HEK293T (cell line): Measurements from ENCODE around the gene ITGB7.

ENCODE experiments used
- CTCF ChIA-PET: fragments of 350-600 bp; formaldehyde crosslinking; extraction: SDS; loops from one replicate; lab custom pipeline; 2021; ENCODE audit warnings: antibody characterized with exemption, inconsistent platforms; lab: Yijun Ruan, JAX
- POLR2A ChIA-PET: fragments of 350-600 bp; formaldehyde crosslinking; extraction: SDS; loops from one replicate; lab custom pipeline; 2020; ENCODE audit warnings: antibody characterized with exemption, inconsistent platforms; lab: Yijun Ruan, JAX
- DNase-seq: peaks from one replicate; pipeline ENCODE4 v3.0.0; 2012; ENCODE audit warnings: mixed read lengths; ENCODE audit errors: extremely low spot score
- ARNT ChIP-seq: fragments of 450-650 bp; IDR thresholded peaks from 2 replicates; pipeline ENCODE4 v1.6.1; 2017; ENCODE audit warnings: mild to moderate bottlenecking
- BHLHE40 ChIP-seq: fragments of 450-650 bp; IDR thresholded peaks from 2 replicates; pipeline ENCODE4 v1.6.1; 2016; ENCODE audit warnings: mild to moderate bottlenecking, moderate library complexity, borderline replicate concordance
- CTBP1 ChIP-seq: fragments of 450-650 bp; IDR thresholded peaks from 2 replicates; pipeline ENCODE4 v1.6.1; 2016; ENCODE audit warnings: borderline replicate concordance
- ELF4 ChIP-seq: fragments of 450-650 bp; IDR thresholded peaks from 2 replicates; pipeline ENCODE4 v1.6.1; 2017; ENCODE audit warnings: antibody characterized with exemption
- FOXA1 ChIP-seq: fragments of 450-650 bp; IDR thresholded peaks from 2 replicates; pipeline ENCODE4 v1.6.1; 2016; ENCODE audit warnings: mild to moderate bottlenecking
- FOXK2 ChIP-seq: fragments of 450-650 bp; IDR thresholded peaks from 2 replicates; pipeline ENCODE4 v1.6.1; 2016; ENCODE audit warnings: mild to moderate bottlenecking
- FOXM1 ChIP-seq: fragments of 450-650 bp; IDR thresholded peaks from 2 replicates; pipeline ENCODE4 v1.6.1; 2017; ENCODE audit warnings: mild to moderate bottlenecking, borderline replicate concordance
- HDGF ChIP-seq: fragments of 450-650 bp; IDR thresholded peaks from 2 replicates; pipeline ENCODE4 v1.6.1; 2017; ENCODE audit warnings: antibody characterized with exemption, borderline replicate concordance
- L3MBTL2 ChIP-seq: fragments of 450-650 bp; conservative IDR thresholded peaks from 2 replicates; pipeline ENCODE4 v1.6.1; 2016; ENCODE audit warnings: mild to moderate bottlenecking
- LEF1 ChIP-seq: fragments of 450-650 bp; IDR thresholded peaks from 2 replicates; pipeline ENCODE4 v1.6.1; 2017; ENCODE audit warnings: mild to moderate bottlenecking, borderline replicate concordance
- NFRKB ChIP-seq: fragments of 450-650 bp; IDR thresholded peaks from 2 replicates; pipeline ENCODE4 v1.6.1; 2016; ENCODE audit warnings: mild to moderate bottlenecking, moderate library complexity
- PKNOX1 ChIP-seq: fragments of 450-650 bp; IDR thresholded peaks from 2 replicates; pipeline ENCODE4 v1.6.1; 2016
- SP1 ChIP-seq: fragments of 450-650 bp; IDR thresholded peaks from 2 replicates; pipeline ENCODE4 v1.6.1; 2017
- SUZ12 ChIP-seq: fragments of 450-650 bp; IDR thresholded peaks from 2 replicates; pipeline ENCODE4 v1.6.1; 2016; ENCODE audit warnings: mild to moderate bottlenecking
- TARDBP ChIP-seq: fragments of 450-650 bp; IDR thresholded peaks from 2 replicates; pipeline ENCODE4 v1.6.1; 2016
- ZNF384 ChIP-seq: fragments of 450-650 bp; IDR thresholded peaks from 2 replicates; pipeline ENCODE4 v1.6.1; 2016

Gene ITGB7

GRCh38 chr12:53195516-53196420 is 11.3 kb downstream of the ITGB7 start:
- TF ChIP-seq SP1 (no peak), HDGF (no peak), CTBP1 (no peak), ZNF384 (no peak), ARNT (no peak), L3MBTL2 (no peak), FOXK2 (no peak), ELF4 (no peak), FOXA1 (no peak), BHLHE40 (no peak)
- no peak for DNase-seq
- ChIA-PET POLR2A (interaction anchor here (0.6 to 4.0 kb wide), 4 partner anchors 15 to 125 kb away, joined by 3 to 23 read pairs (median 4); partner anchors contain the start of genes CSAD, PFDN5 and ZNF740), CTCF (interaction anchor here (0.6 to 0.8 kb wide), 2 partner anchors 10 to 38 kb away, joined by 3 to 6 read pairs; no protein-coding TSS in a partner anchor)

DNA sequence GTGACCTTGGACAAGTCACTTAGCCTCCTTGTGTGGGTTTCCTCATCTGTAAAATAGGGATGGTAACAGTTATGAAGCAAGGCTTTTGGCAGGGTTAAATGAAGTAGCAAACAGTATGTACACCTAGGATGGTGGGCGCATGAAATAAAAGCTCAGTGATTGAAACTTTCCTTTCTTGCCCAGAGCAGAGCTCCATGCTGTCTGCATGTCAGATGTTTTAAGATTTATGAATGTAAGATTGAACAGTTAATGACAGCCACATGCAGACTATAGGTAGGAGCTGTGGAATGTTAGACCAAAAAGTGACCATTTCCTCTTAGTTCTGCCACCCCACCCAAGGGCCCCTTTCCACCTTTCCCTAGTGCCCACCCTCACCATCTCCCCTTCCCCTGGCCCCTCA is 12.1 kb downstream of the ITGB7 start:
- ChIA-PET CTCF (interaction anchor here (0.6 to 0.8 kb wide), 2 partner anchors 11 to 39 kb away, joined by 3 to 6 read pairs; no protein-coding TSS in a partner anchor), POLR2A (interaction anchor here (0.6 to 4.0 kb wide), 4 partner anchors 14 to 126 kb away, joined by 3 to 23 read pairs (median 4); partner anchors contain the start of genes CSAD, PFDN5 and ZNF740)
- TF ChIP-seq CTBP1: no peak
- no peak for TF ChIP-seq HDGF
- TF ChIP-seq PKNOX1: peak; percentile 66
- DNase-seq: no peak

GRCh38 chr12:53193985-53194716 is 12.9 kb downstream of the ITGB7 start:
- CTCF ChIA-PET: no interaction called here
- no peak for DNase-seq
- no peak for TF ChIP-seq LEF1
- no peak for TF ChIP-seq FOXA1
- no peak for TF ChIP-seq ARNT
- no peak for TF ChIP-seq HDGF
- no peak for TF ChIP-seq BHLHE40
- TF ChIP-seq FOXM1: no peak
- POLR2A ChIA-PET: interaction anchor here (1.2 to 4.0 kb wide), 2 partner anchors 13 to 127 kb away, joined by 3 to 23 read pairs; partner anchors contain the start of genes CSAD and ZNF740

DNA sequence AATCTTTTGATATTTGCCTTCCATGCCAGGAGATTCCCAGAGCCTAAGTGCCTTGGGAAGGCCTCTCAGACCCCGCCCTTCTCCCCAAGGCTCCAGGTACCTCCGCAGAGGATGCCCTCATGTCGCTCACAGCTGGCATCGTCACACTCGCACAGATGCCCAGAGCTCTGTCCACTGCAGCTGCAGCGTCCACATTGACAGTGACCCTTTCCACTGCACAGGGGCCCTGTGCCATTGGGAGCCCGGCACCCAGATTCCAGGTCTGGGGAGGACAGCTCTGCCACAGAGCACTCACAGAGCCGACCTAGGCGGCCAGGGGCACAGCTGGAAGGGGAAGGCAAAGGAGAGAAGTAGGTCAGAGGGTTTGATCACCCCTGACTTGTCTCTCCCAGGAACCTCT is 14.0 kb downstream of the ITGB7 start:
- DNase-seq: no peak
- ChIA-PET POLR2A (interaction anchor here (4.0 kb wide), 1 partner anchor 12 kb away, joined by 23 read pairs; the partner anchor contains the start of genes CSAD and ZNF740), CTCF (interaction anchor here (0.5 kb wide), 1 partner anchor 155 kb away, joined by 3 read pairs; no protein-coding TSS in a partner anchor)
- TF ChIP-seq PKNOX1 (no peak), L3MBTL2 (no peak), NFRKB (no peak), SUZ12 (no peak)

GRCh38 chr12:53192531-53193021 is 14.5 kb downstream of the ITGB7 start:
- TF ChIP-seq CTBP1 (no peak), L3MBTL2 (no peak), HDGF (no peak), ZNF384 (no peak), LEF1 (no peak), PKNOX1 (no peak), FOXA1 (no peak), SUZ12 (no peak), FOXM1 (no peak), ARNT (no peak), FOXK2 (no peak), SP1 (no peak), BHLHE40 (no peak), NFRKB (no peak), ELF4 (no peak), TARDBP (no peak)
- ChIA-PET CTCF (interaction anchor here (0.5 to 0.6 kb wide), 2 partner anchors 56 to 155 kb away, joined by 3 to 4 read pairs; no protein-coding TSS in a partner anchor), POLR2A (interaction anchor here (0.6 to 4.0 kb wide), 2 partner anchors 12 to 74 kb away, joined by 3 to 23 read pairs; partner anchors contain the start of genes CSAD and ZNF740)
- DNase-seq: no peak
